ENCODE data around the gene MAP3K14. TPM values are rescaled to one million over a fixed set of nuclear protein-coding genes. Genes with fewer than 3 reads are reported as not detected.

MAP3K14 gene
- total RNA-seq, 1 experiment from 2014 or later: 58.3 TPM

- no peak overlapping the region for H3K4me2 ChIP-seq
- H3F3A ChIP-seq (ENCODE audit: insufficient read depth, low read depth): peaks cover 19% of the 10 kb centered on the region; the same call in 1 of the 2 replicates
- H3K36me3 ChIP-seq (ENCODE audit: low read depth): no peaks in the 10 kb centered on the region
- TF ChIP-seq EZH2 (IDR thresholded peaks at IDR 0.05; ENCODE audit: low read depth): no peak
- TF ChIP-seq CTCF (conservative IDR thresholded peaks at IDR 0.05): no peak
- no peak overlapping the region for H3K4me3 ChIP-seq
- no peaks in the 10 kb centered on the region; the same call in 1 of the 2 replicates for H3K9me3 ChIP-seq (ENCODE audit: insufficient read depth, low read depth)
- H3K79me2 ChIP-seq (ENCODE audit: low read depth): no peaks in the 10 kb centered on the region
- DNase-seq: no peak
- H3K27me3 ChIP-seq (ENCODE audit: insufficient read depth, low read depth): no peaks in the 10 kb centered on the region
- no TSS peak for BruUV-seq (replicated peaks)
- peaks cover 17% of the 10 kb centered on the region for H3K4me1 ChIP-seq (replicated peaks; ENCODE audit: insufficient read depth)
- H3K9me2 ChIP-seq (ENCODE audit: insufficient read depth): no peaks in the 10 kb centered on the region
- CTCF ChIA-PET: no interaction called here
- no peak overlapping the region for H2AFZ ChIP-seq
- H3K27ac ChIP-seq: no peak overlapping the region
- intact Hi-C loops (cut with micrococcal nuclease; ENCODE audit: unreplicated experiment): no loop called here
- POLR2A ChIA-PET (ENCODE audit: unreplicated experiment): interaction anchor here (0.6 kb wide), 1 partner anchor 9 kb away, joined by 6 read pairs; no protein-coding TSS in a partner anchor
- H4K20me1 ChIP-seq (ENCODE audit: insufficient read depth): no peaks in the 10 kb centered on the region
These were observed 40.7 kb upstream of the MAP3K14 start for GRCh38 chr17:45357364-45357997.

DNA sequence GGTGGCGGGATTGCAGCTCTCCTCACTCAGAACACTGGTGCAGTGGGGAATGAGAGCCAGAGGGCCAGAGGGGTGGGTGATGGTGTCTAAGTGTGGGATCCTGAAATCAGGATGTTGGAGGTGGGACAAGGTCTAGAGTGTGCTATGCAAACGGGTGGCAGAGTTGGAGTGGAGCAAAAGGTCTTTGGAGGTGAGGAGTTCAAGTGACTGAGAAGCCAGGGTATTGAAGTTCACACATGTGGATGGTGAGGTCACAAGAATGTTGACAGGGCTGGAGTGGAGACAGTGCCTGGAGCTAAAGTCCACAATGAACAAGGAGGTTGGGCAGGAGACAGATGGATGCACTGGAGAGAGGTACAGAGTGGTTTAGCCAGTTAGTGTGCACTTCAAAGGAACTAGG, 38.3 kb upstream of the MAP3K14 start:
- H2AFZ ChIP-seq: no peak overlapping the region
- no TSS peak for BruUV-seq (replicated peaks)
- H3K79me2 ChIP-seq (ENCODE audit: low read depth): no peaks in the 10 kb centered on the region
- no peaks in the 10 kb centered on the region for H3K9me3 ChIP-seq (ENCODE audit: insufficient read depth, low read depth)
- H3K27ac ChIP-seq: no peak overlapping the region
- H3K9me2 ChIP-seq (ENCODE audit: insufficient read depth): no peaks in the 10 kb centered on the region
- intact Hi-C loops (cut with micrococcal nuclease; ENCODE audit: unreplicated experiment): no loop called here
- peak; percentile 42 to 81 for DNase-seq
- POLR2A ChIA-PET (ENCODE audit: unreplicated experiment): interaction anchor here (0.5 kb wide), 1 partner anchor 16 kb away, joined by 7 read pairs; no protein-coding TSS in a partner anchor
- peaks cover 17% of the 10 kb centered on the region for H3K4me1 ChIP-seq (replicated peaks; ENCODE audit: insufficient read depth)
- no peak for TF ChIP-seq CTCF (conservative IDR thresholded peaks at IDR 0.05)
- TF ChIP-seq EZH2 (IDR thresholded peaks at IDR 0.05; ENCODE audit: low read depth): no peak
- peaks cover 19% of the 10 kb centered on the region; the same call in 1 of the 2 replicates for H3F3A ChIP-seq (ENCODE audit: insufficient read depth, low read depth)
- CTCF ChIA-PET: no interaction called here
- no peak overlapping the region for H3K4me3 ChIP-seq
- H3K27me3 ChIP-seq (ENCODE audit: insufficient read depth, low read depth): no peaks in the 10 kb centered on the region
- H4K20me1 ChIP-seq (ENCODE audit: insufficient read depth): no peaks in the 10 kb centered on the region
- H3K36me3 ChIP-seq (ENCODE audit: low read depth): no peaks in the 10 kb centered on the region
- peak overlapping the region; percentile 39; the same call in 1 of the 2 replicates for H3K4me2 ChIP-seq

- no peak for DNase-seq
- ChIA-PET CTCF (interaction anchor here (0.6 kb wide), 1 partner anchor 26 kb away, joined by 3 read pairs; no protein-coding TSS in a partner anchor), POLR2A (ENCODE audit: unreplicated experiment) (no interaction called here)
- Histone ChIP-seq H3K4me3 (no peak overlapping the region), H3K27me3 (ENCODE audit: insufficient read depth, low read depth) (no peaks in the 10 kb centered on the region), H3K36me3 (ENCODE audit: low read depth) (no peaks in the 10 kb centered on the region), H3K4me2 (no peak overlapping the region), H2AFZ (no peak overlapping the region), H3K27ac (no peak overlapping the region), H3F3A (ENCODE audit: insufficient read depth, low read depth) (peaks cover 19% of the 10 kb centered on the region; the same call in 1 of the 2 replicates), H3K79me2 (ENCODE audit: low read depth) (no peaks in the 10 kb centered on the region), H4K20me1 (ENCODE audit: insufficient read depth) (no peaks in the 10 kb centered on the region), H3K9me2 (ENCODE audit: insufficient read depth) (no peaks in the 10 kb centered on the region), H3K9me3 (ENCODE audit: insufficient read depth, low read depth) (no peaks in the 10 kb centered on the region), H3K4me1 (replicated peaks; ENCODE audit: insufficient read depth) (peaks cover 17% of the 10 kb centered on the region)
- TF ChIP-seq CTCF (conservative IDR thresholded peaks at IDR 0.05) (no peak), EZH2 (IDR thresholded peaks at IDR 0.05; ENCODE audit: low read depth) (no peak)
- no TSS peak for BruUV-seq (replicated peaks)
- intact Hi-C loops (cut with micrococcal nuclease; ENCODE audit: unreplicated experiment): no loop called here
These were observed 36.2 kb upstream of the MAP3K14 start for GRCh38 chr17:45353043-45353442.
